KOPT-K1 (cell line): ENCODE results near the gene FAM53A.
A peak's percentile ranks its signal among the peaks of the same experiment; 100 is the strongest.
"Not testable (repeated sequence)": the region's sequence is repeated elsewhere in the genome, so short reads cannot be mapped to it uniquely, and the experiment has no call there.

Experiments
- H3K27ac ChIP-seq: fragments of 200-600 bp; sonication (generic); 2 replicates; pipeline ENCODE4 v1.5.1; 2016; ENCODE audit warnings: antibody characterized with exemption, mild to moderate bottlenecking, low read depth, low read length; ENCODE audit not compliant: poor library complexity, severe bottlenecking
- H3K36me3 ChIP-seq: fragments of 200-600 bp; sonication (generic); 2 replicates; pipeline ENCODE4 v1.5.1; 2017; ENCODE audit warnings: antibody characterized with exemption, mild to moderate bottlenecking, low read length, moderate library complexity; ENCODE audit not compliant: insufficient read depth
- H3K9me3 ChIP-seq: fragments of 200-600 bp; sonication (generic); 2 replicates; pipeline ENCODE4 v1.5.1; 2017; ENCODE audit warnings: antibody characterized with exemption, low read length, mild to moderate bottlenecking; ENCODE audit not compliant: insufficient read depth, poor library complexity, severe bottlenecking

The FAM53A gene

GRCh38 chr4:1711055-1711570 is 27.0 kb upstream of the FAM53A start:
- Histone ChIP-seq H3K27ac (peak overlapping the region; percentile 100), H3K36me3 (peaks cover 68% of the 10 kb centered on the region), H3K9me3 (no peaks in the 10 kb centered on the region)

GRCh38 chr4:1708581-1708980 is 24.5 kb upstream of the FAM53A start:
- Histone ChIP-seq H3K9me3 (no peaks in the 10 kb centered on the region), H3K36me3 (peaks cover 68% of the 10 kb centered on the region), H3K27ac (no peak overlapping the region)

- Histone ChIP-seq H3K27ac (no peak overlapping the region), H3K36me3 (peaks cover 90% of the 10 kb centered on the region), H3K9me3 (no peaks in the 10 kb centered on the region)
Measured at GRCh38 chr4:1706358-1706757, 22.2 kb upstream of the FAM53A start.

- no peak overlapping the region for H3K27ac ChIP-seq
- H3K9me3 ChIP-seq, result no peaks in the 10 kb centered on the region
- peaks cover 95% of the 10 kb centered on the region for H3K36me3 ChIP-seq
Measured at GRCh38 chr4:1705732-1706131, 21.6 kb upstream of the FAM53A start.

GRCh38 chr4:1703867-1704266 is 19.8 kb upstream of the FAM53A start:
- H3K36me3 ChIP-seq, result peaks cover 95% of the 10 kb centered on the region
- no peak overlapping the region for H3K27ac ChIP-seq
- H3K9me3 ChIP-seq, result no peaks in the 10 kb centered on the region

- H3K27ac ChIP-seq, H3K9me3 ChIP-seq: not testable (repeated sequence)
- peaks cover 100% of the 10 kb centered on the region for H3K36me3 ChIP-seq
Measured at GRCh38 chr4:1701671-1702070, 17.6 kb upstream of the FAM53A start.

GRCh38 chr4:1695913-1696312 is 11.8 kb upstream of the FAM53A start:
- Histone ChIP-seq H3K27ac (no peak overlapping the region), H3K36me3 (peaks cover 100% of the 10 kb centered on the region), H3K9me3 (no peaks in the 10 kb centered on the region)

- H3K36me3 ChIP-seq, result peaks cover 96% of the 10 kb centered on the region
- H3K27ac ChIP-seq, result no peak overlapping the region
- no peaks in the 10 kb centered on the region for H3K9me3 ChIP-seq
Measured at GRCh38 chr4:1693131-1693896, 9.2 kb upstream of the FAM53A start.

- Histone ChIP-seq H3K27ac (no peak overlapping the region), H3K9me3 (no peaks in the 10 kb centered on the region), H3K36me3 (peaks cover 81% of the 10 kb centered on the region)
Measured at GRCh38 chr4:1691737-1692373, 7.7 kb upstream of the FAM53A start.

- Histone ChIP-seq H3K27ac (no peak overlapping the region), H3K9me3 (no peaks in the 10 kb centered on the region), H3K36me3 (peaks cover 70% of the 10 kb centered on the region)
Measured at GRCh38 chr4:1690698-1691097, 6.6 kb upstream of the FAM53A start.

GRCh38 chr4:1686440-1687036 is 2.4 kb upstream of the FAM53A start:
- Histone ChIP-seq H3K36me3 (peaks cover 28% of the 10 kb centered on the region), H3K9me3 (no peaks in the 10 kb centered on the region), H3K27ac (no peak overlapping the region)

GRCh38 chr4:1685235-1686150 is 1.4 kb upstream of the FAM53A start:
- Histone ChIP-seq H3K9me3 (no peaks in the 10 kb centered on the region), H3K36me3 (peaks cover 18% of the 10 kb centered on the region), H3K27ac (no peak overlapping the region)

GRCh38 chr4:1684506-1685234 is 557 bp upstream of the FAM53A start:
- Histone ChIP-seq H3K9me3 (no peaks in the 10 kb centered on the region), H3K27ac (no peak overlapping the region)

GRCh38 chr4:1683261-1683735 is 815 bp downstream of the FAM53A start:
- Histone ChIP-seq H3K36me3 (no peaks in the 10 kb centered on the region), H3K27ac (no peak overlapping the region), H3K9me3 (no peaks in the 10 kb centered on the region)

More at GRCh38 chr4:1684506-1685234, 557 bp upstream of the FAM53A start:
- peaks cover 9% of the 10 kb centered on the region for H3K36me3 ChIP-seq
